WTC11 (cell line): Measurements from ENCODE around the gene CCDC157. TPM values are rescaled to one million over a fixed set of nuclear protein-coding genes. Genes with fewer than 3 reads are reported as not detected.

Experiments
- ATAC-seq: fragments of 200-7000 bp; cut with Tn5 transposase; 2 replicates; pipeline ENCODE4 v1.10.0; 2021; ENCODE audit warnings: mild to moderate bottlenecking, moderate library complexity
- CTCF ChIA-PET: fragments of 300-600 bp; sonication (Branson Sonifier 250); formaldehyde crosslinking; loops from one replicate; lab custom pipeline; 2021; ENCODE audit warnings: antibody characterized with exemption; lab: Charles Lee
- POLR2A ChIA-PET: fragments of 350-600 bp; sonication (Branson Sonifier 250); formaldehyde crosslinking; loops from one replicate; lab custom pipeline; 2021; ENCODE audit warnings: antibody characterized with exemption; lab: Charles Lee
- DNase-seq: peaks from one replicate; pipeline ENCODE4 v3.0.0; 2021; ENCODE audit warnings: low spot score
- H3K27ac Mint-ChIP-seq: 2 replicates; pipeline ENCODE4 v1.8.0; 2021; ENCODE audit warnings: mixed read lengths
- H3K27me3 Mint-ChIP-seq: 2 replicates; pipeline ENCODE4 v1.8.0; 2021; ENCODE audit warnings: low read depth, mild to moderate bottlenecking, moderate library complexity, mixed read lengths
- H3K36me3 Mint-ChIP-seq: 2 replicates; pipeline ENCODE4 v1.8.0; 2021; ENCODE audit warnings: mixed read lengths
- H3K4me1 Mint-ChIP-seq: 2 replicates; pipeline ENCODE4 v1.8.0; 2022; ENCODE audit warnings: mixed read lengths
- H3K4me3 Mint-ChIP-seq: 2 replicates; pipeline ENCODE4 v1.8.0; 2021; ENCODE audit warnings: mild to moderate bottlenecking, moderate library complexity, mixed read lengths
- H3K9me3 Mint-ChIP-seq: 2 replicates; pipeline ENCODE4 v1.8.0; 2021; ENCODE audit warnings: mixed read lengths
- ATF1 ChIP-seq: sonication (generic); formaldehyde crosslinking; IDR thresholded peaks from 2 replicates; pipeline ENCODE4 v1.8.1; 2023; ENCODE audit warnings: mild to moderate bottlenecking, moderate library complexity, missing genetic modification reagents
- ELF4 ChIP-seq: sonication (generic); formaldehyde crosslinking; IDR thresholded peaks from 2 replicates; pipeline ENCODE4 v1.8.1; 2022; ENCODE audit warnings: low read depth, mild to moderate bottlenecking, moderate library complexity, missing genetic modification reagents
- GABPB1 ChIP-seq: sonication (generic); formaldehyde crosslinking; IDR thresholded peaks from 2 replicates; pipeline ENCODE4 v1.8.1; 2023; ENCODE audit warnings: mild to moderate bottlenecking, missing genetic modification reagents
- GRHL2 ChIP-seq: fragments of 250-450 bp; sonication (Bioruptor Pico); IDR thresholded peaks from 2 replicates; pipeline ENCODE4 v1.8.0; 2022; ENCODE audit warnings: mild to moderate bottlenecking, moderate library complexity; ENCODE audit not compliant: insufficient replicate concordance, severe bottlenecking
- MAX ChIP-seq: sonication (generic); formaldehyde crosslinking; IDR thresholded peaks from 2 replicates; pipeline ENCODE4 v1.8.0; 2022; ENCODE audit warnings: mild to moderate bottlenecking, missing genetic modification reagents
- NR1H2 ChIP-seq: sonication (generic); formaldehyde crosslinking; IDR thresholded peaks from 2 replicates; pipeline ENCODE4 v1.9.0; 2021; ENCODE audit warnings: mild to moderate bottlenecking, moderate library complexity, missing genetic modification reagents
- SMAD4 ChIP-seq: sonication (generic); formaldehyde crosslinking; IDR thresholded peaks from 2 replicates; pipeline ENCODE4 v1.8.0; 2022; ENCODE audit warnings: mild to moderate bottlenecking, missing genetic modification reagents
- SOX15 ChIP-seq: fragments of 250-450 bp; sonication (Bioruptor Pico); IDR thresholded peaks from 2 replicates; pipeline ENCODE4 v1.9.0; 2021; ENCODE audit warnings: mild to moderate bottlenecking
- TEAD1 ChIP-seq: sonication (generic); formaldehyde crosslinking; IDR thresholded peaks from 2 replicates; pipeline ENCODE4 v1.8.0; 2022; ENCODE audit warnings: mild to moderate bottlenecking, missing genetic modification reagents
- TEAD4 ChIP-seq: sonication (generic); formaldehyde crosslinking; IDR thresholded peaks from 2 replicates; pipeline ENCODE4 v1.8.0; 2022; ENCODE audit warnings: mild to moderate bottlenecking, missing genetic modification reagents
- ZNF512 ChIP-seq: sonication (generic); formaldehyde crosslinking; IDR thresholded peaks from 2 replicates; pipeline ENCODE4 v1.8.1; 2022; ENCODE audit warnings: missing genetic modification reagents, borderline replicate concordance
- total RNA-seq: library from RNA; stranded (reverse); gene quantifications from 3 replicates; pipeline ENCODE4 v1.2.3, GENCODE V29; 2021
- TF ChIP-seq, protein P1 (sequence below): sonication (generic); formaldehyde crosslinking; conservative IDR thresholded peaks from 2 replicates; pipeline ENCODE4 v1.8.1; 2022; ENCODE audit warnings: mild to moderate bottlenecking, missing genetic modification reagents
- TF ChIP-seq, protein P2 (sequence below): sonication (generic); formaldehyde crosslinking; IDR thresholded peaks from 2 replicates; pipeline ENCODE4 v1.8.1; 2023; ENCODE audit warnings: mild to moderate bottlenecking, missing genetic modification reagents, moderate library complexity
- TF ChIP-seq, protein P3 (sequence below): fragments of 200-600 bp; IDR thresholded peaks from 2 replicates; pipeline ENCODE4 v1.8.0; 2022; ENCODE audit warnings: antibody characterized with exemption
- TF ChIP-seq, protein P4 (sequence below): sonication (generic); formaldehyde crosslinking; IDR thresholded peaks from 2 replicates; pipeline ENCODE4 v1.8.0; 2022; ENCODE audit warnings: mild to moderate bottlenecking, missing genetic modification reagents
- TF ChIP-seq, protein P5 (sequence below): sonication (generic); formaldehyde crosslinking; IDR thresholded peaks from 2 replicates; pipeline ENCODE4 v1.8.1; 2022; ENCODE audit warnings: low read depth, missing genetic modification reagents, borderline replicate concordance
- TF ChIP-seq, protein P6 (sequence below): sonication (generic); formaldehyde crosslinking; IDR thresholded peaks from 2 replicates; pipeline ENCODE4 v1.8.1; 2022; ENCODE audit warnings: mild to moderate bottlenecking, missing genetic modification reagents, moderate library complexity, borderline replicate concordance
- TF ChIP-seq, protein P7 (sequence below): sonication (generic); formaldehyde crosslinking; IDR thresholded peaks from 2 replicates; pipeline ENCODE4 v1.8.0; 2022; ENCODE audit warnings: mild to moderate bottlenecking, missing genetic modification reagents

The CCDC157 gene
- total RNA-seq, 1 experiment from 2014 or later, result 6.5 TPM

GRCh38 chr22:30390974-30391691, 34.3 kb downstream of the CCDC157 start:
- peaks cover 28% of the 10 kb centered on the region for H3K4me1 Mint-ChIP-seq
- H3K36me3 Mint-ChIP-seq, result peaks cover 5% of the 10 kb centered on the region
- peaks cover 32% of the 10 kb centered on the region for H3K27me3 Mint-ChIP-seq
- peak overlapping the region; percentile 78; the same call in 1 of the 2 replicates for H3K27ac Mint-ChIP-seq
- H3K4me3 Mint-ChIP-seq, result no peak overlapping the region
- CTCF ChIA-PET, result interaction anchor here (0.6 to 8.0 kb wide), 7 partner anchors 8 to 1112 kb away, joined by 3 to 149 read pairs (median 5); partner anchors contain the start of genes CASTOR1 and MTFP1
- TF ChIP-seq MAX (peak; percentile 70; the same call in 1 of the 2 replicates), TEAD1 (CRISPR knock-in tag) (peak; percentile 63; the same call in 1 of the 2 replicates), TEAD4 (CRISPR knock-in tag) (0 out of 2 replicates have a peak, but pooled peaks have one; percentile 26), GABPB1 (CRISPR knock-in tag) (peak; percentile 37; the same call in 1 of the 2 replicates)
- TF ChIP-seq, protein P1, sequence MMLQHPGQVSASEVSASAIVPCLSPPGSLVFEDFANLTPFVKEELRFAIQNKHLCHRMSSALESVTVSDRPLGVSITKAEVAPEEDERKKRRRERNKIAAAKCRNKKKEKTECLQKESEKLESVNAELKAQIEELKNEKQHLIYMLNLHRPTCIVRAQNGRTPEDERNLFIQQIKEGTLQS (CRISPR knock-in tag), result no peak
- TF ChIP-seq, protein P2, sequence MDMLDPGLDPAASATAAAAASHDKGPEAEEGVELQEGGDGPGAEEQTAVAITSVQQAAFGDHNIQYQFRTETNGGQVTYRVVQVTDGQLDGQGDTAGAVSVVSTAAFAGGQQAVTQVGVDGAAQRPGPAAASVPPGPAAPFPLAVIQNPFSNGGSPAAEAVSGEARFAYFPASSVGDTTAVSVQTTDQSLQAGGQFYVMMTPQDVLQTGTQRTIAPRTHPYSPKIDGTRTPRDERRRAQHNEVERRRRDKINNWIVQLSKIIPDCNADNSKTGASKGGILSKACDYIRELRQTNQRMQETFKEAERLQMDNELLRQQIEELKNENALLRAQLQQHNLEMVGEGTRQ (CRISPR knock-in tag), result 0 out of 2 replicates have a peak, but pooled peaks have one; percentile 9
- TF ChIP-seq, protein P3, sequence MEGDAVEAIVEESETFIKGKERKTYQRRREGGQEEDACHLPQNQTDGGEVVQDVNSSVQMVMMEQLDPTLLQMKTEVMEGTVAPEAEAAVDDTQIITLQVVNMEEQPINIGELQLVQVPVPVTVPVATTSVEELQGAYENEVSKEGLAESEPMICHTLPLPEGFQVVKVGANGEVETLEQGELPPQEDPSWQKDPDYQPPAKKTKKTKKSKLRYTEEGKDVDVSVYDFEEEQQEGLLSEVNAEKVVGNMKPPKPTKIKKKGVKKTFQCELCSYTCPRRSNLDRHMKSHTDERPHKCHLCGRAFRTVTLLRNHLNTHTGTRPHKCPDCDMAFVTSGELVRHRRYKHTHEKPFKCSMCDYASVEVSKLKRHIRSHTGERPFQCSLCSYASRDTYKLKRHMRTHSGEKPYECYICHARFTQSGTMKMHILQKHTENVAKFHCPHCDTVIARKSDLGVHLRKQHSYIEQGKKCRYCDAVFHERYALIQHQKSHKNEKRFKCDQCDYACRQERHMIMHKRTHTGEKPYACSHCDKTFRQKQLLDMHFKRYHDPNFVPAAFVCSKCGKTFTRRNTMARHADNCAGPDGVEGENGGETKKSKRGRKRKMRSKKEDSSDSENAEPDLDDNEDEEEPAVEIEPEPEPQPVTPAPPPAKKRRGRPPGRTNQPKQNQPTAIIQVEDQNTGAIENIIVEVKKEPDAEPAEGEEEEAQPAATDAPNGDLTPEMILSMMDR, result peak; percentile 42; the same call in 1 of the 2 replicates
- TF ChIP-seq, protein P4, sequence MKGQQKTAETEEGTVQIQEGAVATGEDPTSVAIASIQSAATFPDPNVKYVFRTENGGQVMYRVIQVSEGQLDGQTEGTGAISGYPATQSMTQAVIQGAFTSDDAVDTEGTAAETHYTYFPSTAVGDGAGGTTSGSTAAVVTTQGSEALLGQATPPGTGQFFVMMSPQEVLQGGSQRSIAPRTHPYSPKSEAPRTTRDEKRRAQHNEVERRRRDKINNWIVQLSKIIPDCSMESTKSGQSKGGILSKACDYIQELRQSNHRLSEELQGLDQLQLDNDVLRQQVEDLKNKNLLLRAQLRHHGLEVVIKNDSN, result peak; percentile 28; the same call in 1 of the 2 replicates
- TF ChIP-seq, protein P5, sequence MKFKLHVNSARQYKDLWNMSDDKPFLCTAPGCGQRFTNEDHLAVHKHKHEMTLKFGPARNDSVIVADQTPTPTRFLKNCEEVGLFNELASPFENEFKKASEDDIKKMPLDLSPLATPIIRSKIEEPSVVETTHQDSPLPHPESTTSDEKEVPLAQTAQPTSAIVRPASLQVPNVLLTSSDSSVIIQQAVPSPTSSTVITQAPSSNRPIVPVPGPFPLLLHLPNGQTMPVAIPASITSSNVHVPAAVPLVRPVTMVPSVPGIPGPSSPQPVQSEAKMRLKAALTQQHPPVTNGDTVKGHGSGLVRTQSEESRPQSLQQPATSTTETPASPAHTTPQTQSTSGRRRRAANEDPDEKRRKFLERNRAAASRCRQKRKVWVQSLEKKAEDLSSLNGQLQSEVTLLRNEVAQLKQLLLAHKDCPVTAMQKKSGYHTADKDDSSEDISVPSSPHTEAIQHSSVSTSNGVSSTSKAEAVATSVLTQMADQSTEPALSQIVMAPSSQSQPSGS (CRISPR knock-in tag), result no peak
- H3K9me3 Mint-ChIP-seq, result peaks cover 14% of the 10 kb centered on the region
- peak; percentile 66 for DNase-seq
- POLR2A ChIA-PET, result interaction anchor here (1.1 kb wide), 1 partner anchor 35 kb away, joined by 3 read pairs; no protein-coding TSS in a partner anchor
- 0 out of 2 replicates have a peak, but pooled peaks have one; percentile 4 for ATAC-seq

DNA sequence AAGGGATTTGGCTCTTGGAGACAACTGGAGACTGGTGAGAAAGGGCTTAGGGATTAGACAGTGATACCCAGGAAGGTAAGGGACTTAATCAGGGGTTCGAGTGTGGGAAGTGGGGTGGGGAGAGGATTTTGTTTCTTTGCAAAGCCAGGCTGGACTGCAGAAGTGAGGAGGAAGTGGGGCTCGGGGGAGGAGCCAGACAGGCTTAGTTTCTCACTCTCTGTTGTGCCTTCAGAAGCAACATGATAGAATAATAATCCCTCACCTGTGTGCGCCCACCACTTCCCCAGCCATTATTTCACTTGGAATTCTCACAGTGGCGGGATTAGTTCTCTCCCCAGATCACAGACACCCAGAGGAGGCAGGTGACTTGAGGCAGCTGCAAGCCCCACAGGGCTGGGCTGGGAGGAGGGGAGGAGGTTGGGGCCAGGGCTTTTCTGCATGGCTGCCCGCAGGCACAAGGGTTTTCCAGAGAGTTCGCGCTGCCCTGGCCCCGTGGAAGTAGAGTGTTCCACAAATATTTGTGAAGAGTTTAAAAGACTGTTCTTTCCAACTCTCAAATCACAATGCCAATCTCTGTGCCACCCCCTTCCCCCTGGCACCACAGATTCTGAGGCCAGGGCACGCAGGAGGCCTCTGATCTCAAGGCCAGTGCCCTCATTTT, 36.0 kb downstream of the CCDC157 start:
- peaks cover 29% of the 10 kb centered on the region for H3K4me1 Mint-ChIP-seq
- H3K36me3 Mint-ChIP-seq, result peaks cover 5% of the 10 kb centered on the region
- ChIA-PET POLR2A (interaction anchor here (0.5 kb wide), 1 partner anchor 127 kb away, joined by 4 read pairs; no protein-coding TSS in a partner anchor), CTCF (interaction anchor here (0.5 to 8.0 kb wide), 14 partner anchors 21 to 209 kb away, joined by 3 to 149 read pairs (median 5); partner anchors contain the start of genes CASTOR1 and MTFP1)
- H3K4me3 Mint-ChIP-seq, result no peak overlapping the region
- no peak for DNase-seq
- peaks cover 46% of the 10 kb centered on the region for H3K27me3 Mint-ChIP-seq
- H3K9me3 Mint-ChIP-seq, result peaks cover 14% of the 10 kb centered on the region
- no peak for ATAC-seq
- no peak overlapping the region for H3K27ac Mint-ChIP-seq
- TF ChIP-seq, protein P5 (CRISPR knock-in tag), result no peak
- TF ChIP-seq ELF4 (CRISPR knock-in tag) (no peak), NR1H2 (CRISPR knock-in tag) (no peak), ATF1 (no peak), SMAD4 (CRISPR knock-in tag) (no peak), ZNF512 (CRISPR knock-in tag) (no peak), SOX15 (CRISPR knock-in tag) (no peak), GRHL2 (CRISPR knock-in tag) (no peak)
- TF ChIP-seq, protein P6, sequence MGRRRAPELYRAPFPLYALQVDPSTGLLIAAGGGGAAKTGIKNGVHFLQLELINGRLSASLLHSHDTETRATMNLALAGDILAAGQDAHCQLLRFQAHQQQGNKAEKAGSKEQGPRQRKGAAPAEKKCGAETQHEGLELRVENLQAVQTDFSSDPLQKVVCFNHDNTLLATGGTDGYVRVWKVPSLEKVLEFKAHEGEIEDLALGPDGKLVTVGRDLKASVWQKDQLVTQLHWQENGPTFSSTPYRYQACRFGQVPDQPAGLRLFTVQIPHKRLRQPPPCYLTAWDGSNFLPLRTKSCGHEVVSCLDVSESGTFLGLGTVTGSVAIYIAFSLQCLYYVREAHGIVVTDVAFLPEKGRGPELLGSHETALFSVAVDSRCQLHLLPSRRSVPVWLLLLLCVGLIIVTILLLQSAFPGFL (CRISPR knock-in tag), result no peak
- TF ChIP-seq, protein P7, sequence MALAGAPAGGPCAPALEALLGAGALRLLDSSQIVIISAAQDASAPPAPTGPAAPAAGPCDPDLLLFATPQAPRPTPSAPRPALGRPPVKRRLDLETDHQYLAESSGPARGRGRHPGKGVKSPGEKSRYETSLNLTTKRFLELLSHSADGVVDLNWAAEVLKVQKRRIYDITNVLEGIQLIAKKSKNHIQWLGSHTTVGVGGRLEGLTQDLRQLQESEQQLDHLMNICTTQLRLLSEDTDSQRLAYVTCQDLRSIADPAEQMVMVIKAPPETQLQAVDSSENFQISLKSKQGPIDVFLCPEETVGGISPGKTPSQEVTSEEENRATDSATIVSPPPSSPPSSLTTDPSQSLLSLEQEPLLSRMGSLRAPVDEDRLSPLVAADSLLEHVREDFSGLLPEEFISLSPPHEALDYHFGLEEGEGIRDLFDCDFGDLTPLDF (CRISPR knock-in tag), result no peak
